A375 (cell line): ENCODE data around the gene MS4A4E. TPM values are rescaled to one million over a fixed set of nuclear protein-coding genes. Genes with fewer than 3 reads are reported as not detected.

Experiments
- small RNA-seq: library from RNA; depleted of rRNA; stranded (forward); fragments of <200 nt; gene quantifications from one replicate; pipeline ENCODE3, GENCODE V24; 2014
- total RNA-seq: library from RNA; depleted of rRNA; stranded (reverse); fragments of >200 nt; shearing (Covaris generic); gene quantifications from 2 replicates; pipeline ENCODE4 v1.2.3, GENCODE V29; 2014; rRNA removed

The MS4A4E gene
- total RNA-seq, result not detected in 2 replicates

GRCh38 chr11:60242740-60243239, at the start of gene MS4A4E:
TSS of gene MS4A4E (minus strand) at chr11:60243137. CDS start at chr11:60230055, 13,082 bp downstream.

GRCh38 chr11:60280412-60280811, 37.5 kb upstream of the MS4A4E start, which contains the start of gene MS4A4A:
TSS of gene MS4A4A (plus strand) at chr11:60280666. CDS start at chr11:60280676, 10 bp downstream.

GRCh38 chr11:60182541-60183330, 60.2 kb downstream of the MS4A4E start, which contains the start of gene MS4A6A:
TSS of gene MS4A6A (minus strand) at chr11:60183083. CDS start at chr11:60181727, 1,356 bp downstream.

Small RNA genes lying within 50 kb of the gene (small RNA-seq; reads per million reads assigned to genes)
- gene MIR6503, result not detected

Other genes starting within 250 kb of the MS4A4E start
- gene OOSP4B, start 226.0 kb downstream of the MS4A4E start, total RNA-seq, result not detected in 2 replicates
- gene OOSP2, start 202.7 kb downstream of the MS4A4E start, total RNA-seq, result not detected in 2 replicates
- gene MS4A3, start 186.5 kb downstream of the MS4A4E start, total RNA-seq, result not detected in 2 replicates
- not detected in 2 replicates for gene MS4A2, start 154.5 kb downstream of the MS4A4E start, total RNA-seq
- gene MS4A6A, start 60.1 kb downstream of the MS4A4E start, total RNA-seq, result not detected in 2 replicates
- not detected in 2 replicates for gene MS4A4A, start 37.5 kb upstream of the MS4A4E start, total RNA-seq
- not detected in 2 replicates for gene MS4A6E, start 84.1 kb upstream of the MS4A4E start, total RNA-seq
- gene MS4A7, start 135.4 kb upstream of the MS4A4E start, total RNA-seq, result not detected in 2 replicates
- gene MS4A14, start 153.3 kb upstream of the MS4A4E start, total RNA-seq, result not detected in 2 replicates
- gene MS4A5, start 186.4 kb upstream of the MS4A4E start, total RNA-seq, result not detected in 2 replicates
- gene MS4A1, start 212.7 kb upstream of the MS4A4E start, total RNA-seq, result not detected in 2 replicates
- gene MS4A12, start 249.6 kb upstream of the MS4A4E start, total RNA-seq, result not detected in 2 replicates